NCI-H82 treated with DMSO at 0.1 percent for 48 hours (cell line): ENCODE results near the gene GON7.
A peak's percentile ranks its signal among the peaks of the same experiment; 100 is the strongest.
"Not testable (repeated sequence)": the region's sequence is repeated elsewhere in the genome, so short reads cannot be mapped to it uniquely, and the experiment has no call there.

Experiments used
- DNase-seq: peaks from one replicate; lab custom pipeline; 2025; ENCODE audit not compliant: unreplicated experiment; lab: John Stamatoyannopoulos, UW

The GON7 gene

DNA sequence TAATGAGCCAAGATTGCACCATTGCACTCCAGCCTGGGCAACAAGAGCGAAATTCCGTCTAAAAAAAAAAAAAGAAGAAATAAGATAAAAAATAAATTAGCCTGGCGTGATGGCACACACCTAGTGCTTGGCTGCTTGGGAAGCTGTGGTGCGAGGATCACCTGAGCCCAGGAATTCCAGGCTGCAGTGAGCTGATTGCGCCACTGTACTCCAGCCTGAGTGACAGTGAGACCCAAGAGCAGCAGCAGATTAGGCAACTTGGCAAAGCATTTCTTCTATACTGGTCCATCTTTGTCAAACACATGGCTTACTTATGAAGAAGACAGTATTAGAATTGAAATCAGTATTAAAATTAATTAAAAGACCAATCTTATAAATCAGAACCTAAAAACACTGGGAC lies 6.3 kb downstream of the GON7 start:
- DNase-seq: no peak

DNA sequence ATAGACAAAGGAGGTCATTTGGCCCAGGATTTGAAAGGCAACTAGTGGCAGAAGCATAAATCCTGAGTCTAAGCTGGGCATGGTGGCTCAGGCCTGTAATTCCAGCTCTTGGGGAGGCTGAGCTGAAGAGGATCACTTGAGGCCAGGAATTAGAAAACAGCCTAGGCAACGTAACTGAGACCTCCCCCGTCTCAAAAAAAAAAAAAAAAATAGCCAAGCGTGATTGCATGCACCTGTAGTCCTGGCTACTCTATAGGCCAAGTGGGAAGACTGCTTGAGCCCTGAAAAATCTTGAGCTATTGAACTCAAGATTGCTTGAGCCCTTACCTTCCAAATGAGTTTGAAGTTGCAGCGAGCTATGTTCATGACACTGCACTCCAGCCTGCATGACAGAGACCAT lies 7.8 kb downstream of the GON7 start:
- DNase-seq: peak; percentile 5

DNA sequence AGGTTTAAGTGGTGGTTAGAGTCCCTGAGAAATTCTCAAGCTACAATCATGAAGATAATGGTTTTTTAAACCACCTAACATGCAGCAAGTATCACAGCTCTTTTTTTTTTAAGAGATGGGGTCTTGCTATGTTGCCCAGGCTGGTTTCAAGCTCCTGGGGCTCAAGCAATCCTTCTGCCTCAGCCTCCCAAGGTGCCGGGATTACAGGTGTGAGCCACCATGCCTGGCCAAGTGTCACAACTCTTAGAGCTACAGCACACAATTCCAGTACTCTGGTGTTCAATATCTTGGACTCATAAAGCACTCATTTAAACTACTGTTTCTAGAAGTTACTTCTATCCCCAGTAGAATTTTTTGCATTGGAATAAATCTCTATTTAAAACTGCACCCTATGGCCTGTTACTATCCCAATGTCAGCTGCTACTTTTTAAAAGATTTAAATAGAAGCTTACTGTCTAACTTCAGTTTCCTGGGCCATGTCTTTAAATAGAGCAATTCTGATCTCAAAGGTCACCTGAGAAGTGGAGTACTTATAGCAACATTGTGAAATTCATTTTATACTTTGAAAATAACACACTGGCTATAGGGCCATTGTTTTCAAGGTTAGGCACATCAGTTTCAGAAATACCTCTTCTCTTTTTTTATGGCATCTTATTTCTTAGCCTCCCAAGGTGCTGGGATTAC lies 11.4 kb downstream of the GON7 start:
- no peak for DNase-seq

DNA sequence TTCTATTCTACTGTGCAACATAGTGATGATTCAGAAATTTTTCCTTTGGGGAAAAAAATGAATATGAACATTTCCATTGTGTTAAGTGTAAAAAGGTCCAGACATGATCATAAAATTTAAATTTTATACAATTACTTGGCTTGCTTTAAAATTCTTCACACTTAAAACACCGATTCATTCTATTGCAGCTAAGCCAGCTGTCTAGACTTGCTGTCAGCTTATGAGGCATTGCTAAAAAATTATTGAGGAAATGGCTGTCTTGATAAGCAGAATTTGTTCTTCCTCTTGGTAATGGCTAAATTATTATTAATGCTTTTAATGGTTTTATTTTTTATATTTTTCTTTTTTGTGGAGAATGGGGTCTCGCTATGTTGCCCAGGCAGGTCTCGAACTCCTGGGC lies 19.9 kb downstream of the GON7 start:
- DNase-seq: no peak

DNA sequence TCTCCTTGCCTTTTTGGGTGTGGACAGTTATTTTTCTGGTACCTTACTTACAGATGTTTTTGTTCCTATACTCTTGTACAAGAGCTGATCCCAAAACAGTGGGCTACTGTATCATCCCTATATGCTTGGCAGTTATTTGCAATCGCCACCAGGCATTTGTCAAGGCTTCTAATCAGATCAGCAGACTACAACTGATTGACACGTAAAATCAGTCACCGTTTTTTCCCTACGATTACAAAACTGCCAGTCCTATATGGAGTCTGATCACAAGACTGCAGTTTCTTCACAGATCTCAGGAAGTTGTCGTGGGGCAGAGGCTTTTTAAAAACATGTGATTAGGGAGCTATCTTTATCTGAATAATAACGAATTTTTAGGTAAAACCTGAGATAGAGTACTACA lies 20.4 kb downstream of the GON7 start:
- no peak for DNase-seq

DNA sequence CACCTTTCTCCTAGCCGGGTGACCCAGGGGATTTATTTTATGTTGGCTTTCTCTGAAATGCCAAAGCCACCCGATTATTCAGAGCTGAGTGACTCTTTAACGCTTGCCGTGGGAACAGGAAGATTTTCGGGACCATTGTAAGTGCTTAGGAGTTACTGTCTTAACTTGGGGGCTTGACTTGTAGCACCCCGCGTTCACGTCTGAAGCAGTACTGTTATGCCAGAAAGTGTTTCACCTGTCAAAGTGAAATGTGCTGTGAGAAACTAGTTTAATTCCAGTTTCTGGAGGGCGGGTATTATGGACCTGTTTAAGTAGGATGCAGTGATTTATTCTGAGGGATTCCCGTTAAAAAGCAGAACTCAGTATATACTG lies 21.5 kb downstream of the GON7 start:
- DNase-seq: no peak

DNA sequence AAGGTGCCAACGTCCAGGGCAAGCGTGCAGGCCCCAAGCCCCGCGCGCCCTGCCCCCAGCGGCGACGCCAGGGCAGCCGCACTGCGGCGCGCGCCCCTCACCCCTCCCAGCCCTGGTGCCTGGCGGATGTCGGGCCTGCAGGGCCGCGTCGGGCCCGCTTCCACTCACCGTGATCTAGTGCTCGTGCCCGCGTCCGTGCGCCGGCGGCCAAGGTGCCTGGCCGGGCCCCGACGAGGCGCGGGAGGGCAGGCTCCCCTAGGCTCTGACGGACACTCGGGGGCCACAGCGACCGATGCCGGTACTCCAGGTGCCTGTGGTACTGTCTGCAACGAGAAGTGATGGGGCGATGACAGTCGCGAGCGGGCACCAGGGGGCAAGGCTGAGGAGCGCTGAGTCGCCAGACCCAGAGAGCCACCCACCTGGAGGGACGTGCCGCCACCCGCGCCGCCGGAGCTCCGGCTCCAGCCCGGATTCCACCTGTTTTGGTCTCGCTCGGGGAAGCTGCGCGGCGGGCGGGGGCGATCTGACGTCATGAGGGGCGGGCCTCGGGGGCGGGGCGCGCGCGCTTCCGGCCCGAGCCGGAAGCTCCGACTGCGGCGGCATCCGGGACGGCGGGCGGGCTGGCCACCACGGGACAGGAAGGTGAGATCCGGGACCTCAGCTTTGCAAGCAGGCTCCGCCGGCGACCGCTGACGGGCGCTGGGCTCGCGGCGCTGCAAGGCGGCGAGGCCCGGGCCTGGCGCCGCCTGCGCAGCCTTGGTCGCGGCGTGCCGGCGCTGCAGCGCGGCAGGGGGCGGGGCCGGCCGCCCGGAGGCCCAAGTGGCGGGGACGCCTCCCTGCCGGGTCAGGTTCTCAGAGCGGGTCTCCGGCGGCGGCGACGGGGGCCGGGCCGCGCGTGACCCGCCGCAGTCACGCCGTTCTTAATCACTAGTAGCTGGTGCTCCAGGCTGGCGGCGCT lies 22.2 kb downstream of the GON7 start, which contains the start of the genes LYSET and MOAP1:
Gene LYSET (plus strand): TSS at position 927 of the 958 bp plus-strand sequence. CDS start 89 bp downstream, outside the sequence.
Gene MOAP1 (minus strand): TSS at position 507 of the 958 bp plus-strand sequence. CDS start 655 bp downstream, outside the sequence.
- peak; percentile 31 for DNase-seq

DNA sequence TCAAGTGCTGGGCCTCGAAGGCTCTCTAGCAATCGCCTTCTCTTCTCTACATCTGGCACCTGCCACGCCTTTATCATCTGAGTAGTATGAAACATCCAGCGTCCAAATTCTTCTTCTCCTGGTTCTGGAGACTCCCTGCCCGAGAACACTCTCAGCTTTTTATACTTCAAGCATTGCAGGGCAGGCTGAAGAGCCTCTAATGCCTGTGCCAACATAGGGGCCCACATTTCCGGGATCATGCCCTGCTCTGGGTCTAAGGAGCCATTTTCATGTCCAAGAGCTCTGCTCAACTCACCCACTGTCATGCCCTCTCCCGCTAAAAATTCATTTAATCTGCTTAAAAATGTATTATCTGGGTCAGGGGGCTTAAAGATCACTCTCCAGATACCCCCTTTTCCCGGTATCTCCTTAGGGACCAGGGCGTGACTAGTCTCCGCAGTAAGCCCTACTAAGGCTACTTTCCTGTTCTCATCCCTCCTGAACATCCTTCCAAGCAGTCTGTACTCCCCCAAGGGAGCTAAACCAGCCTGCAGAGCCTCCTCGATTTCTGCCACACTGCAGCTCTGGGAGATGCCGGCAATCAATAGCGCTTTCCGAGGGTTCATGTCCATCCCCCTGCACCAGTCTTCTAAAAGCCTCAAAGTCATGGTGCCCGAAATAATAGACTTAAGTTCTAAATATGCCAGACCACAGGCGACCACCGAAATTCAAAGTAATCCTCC lies 23.1 kb downstream of the GON7 start:
- no peak for DNase-seq

DNA sequence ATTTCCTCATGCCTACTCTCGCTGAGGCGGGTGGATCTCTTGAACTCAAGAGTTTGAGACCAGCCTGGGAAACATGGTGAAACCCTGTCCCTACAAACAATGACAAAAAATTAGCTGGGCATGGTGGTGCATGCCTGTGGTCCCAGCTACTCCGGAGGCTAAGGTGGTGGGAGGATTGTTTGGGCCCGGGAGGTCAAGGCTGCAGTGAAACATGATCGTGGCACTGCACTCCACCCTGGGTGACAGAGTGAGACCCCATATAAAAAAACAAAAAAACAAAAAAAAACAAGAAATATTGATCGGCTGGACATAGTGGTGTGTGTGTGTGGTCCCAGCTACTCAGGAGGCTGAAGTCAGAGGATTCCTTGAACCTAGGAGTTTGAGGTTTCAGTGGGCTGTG lies 31.4 kb downstream of the GON7 start:
- no peak for DNase-seq

DNA sequence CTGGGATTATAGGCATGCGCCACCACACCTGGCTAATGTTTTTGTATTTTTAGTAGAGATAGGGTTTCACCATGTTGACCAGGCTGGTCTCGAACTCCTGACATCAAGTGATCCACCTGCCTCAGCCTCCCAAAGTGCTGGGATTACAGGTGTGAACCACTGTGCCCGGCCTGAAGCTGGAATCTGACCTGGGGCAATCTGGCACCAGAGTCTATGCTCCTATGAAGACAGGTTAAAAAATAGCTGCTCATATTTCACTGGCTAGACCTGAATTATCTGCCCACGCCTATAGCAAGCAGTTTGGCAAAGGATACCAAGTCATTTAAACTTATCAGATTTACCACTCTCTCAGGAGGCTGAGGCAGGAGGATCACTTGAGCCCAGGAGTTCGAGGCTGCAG lies 32.1 kb downstream of the GON7 start:
- DNase-seq: not testable (repeated sequence)

DNA sequence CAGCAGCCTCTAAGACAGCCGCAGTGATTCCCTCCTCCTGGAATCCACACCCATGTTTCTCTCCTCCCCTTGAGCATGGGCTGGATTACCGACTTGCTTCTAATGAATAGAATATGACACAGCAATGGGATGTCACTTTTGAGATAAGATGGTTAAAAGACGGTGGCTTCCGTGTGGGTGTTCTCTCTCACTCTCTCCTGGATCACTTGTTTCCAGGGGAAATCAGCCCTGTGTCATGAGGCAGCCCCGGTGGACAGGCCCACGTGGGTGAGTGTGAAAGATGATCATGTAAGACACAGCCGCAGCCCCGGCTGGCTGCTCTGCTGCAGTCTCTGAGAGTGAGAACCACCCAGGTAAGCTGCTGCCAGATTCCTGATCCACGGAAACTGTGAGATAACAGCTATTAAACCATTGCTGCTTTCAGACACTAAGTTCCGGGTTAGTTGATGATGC lies 32.9 kb downstream of the GON7 start:
- no peak for DNase-seq

DNA sequence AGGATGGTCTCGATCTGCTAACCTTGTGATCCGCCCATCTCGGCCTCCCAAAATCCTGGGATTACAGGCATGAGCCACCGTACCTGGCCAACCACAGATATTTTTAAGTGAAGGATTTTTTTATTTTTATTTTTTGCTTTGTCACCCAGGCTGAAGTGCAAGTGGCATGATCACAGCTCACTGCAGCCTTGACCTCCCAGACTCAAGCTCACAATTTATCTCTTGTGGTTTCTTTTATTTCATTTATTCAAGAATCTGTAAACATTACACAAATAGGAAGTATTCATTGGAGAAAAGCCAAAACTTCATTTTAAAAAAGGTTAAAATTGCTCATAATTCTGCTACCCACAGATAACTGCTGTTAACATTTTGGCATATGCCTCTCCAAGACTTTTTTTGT lies 35.5 kb downstream of the GON7 start:
- no peak for DNase-seq

DNA sequence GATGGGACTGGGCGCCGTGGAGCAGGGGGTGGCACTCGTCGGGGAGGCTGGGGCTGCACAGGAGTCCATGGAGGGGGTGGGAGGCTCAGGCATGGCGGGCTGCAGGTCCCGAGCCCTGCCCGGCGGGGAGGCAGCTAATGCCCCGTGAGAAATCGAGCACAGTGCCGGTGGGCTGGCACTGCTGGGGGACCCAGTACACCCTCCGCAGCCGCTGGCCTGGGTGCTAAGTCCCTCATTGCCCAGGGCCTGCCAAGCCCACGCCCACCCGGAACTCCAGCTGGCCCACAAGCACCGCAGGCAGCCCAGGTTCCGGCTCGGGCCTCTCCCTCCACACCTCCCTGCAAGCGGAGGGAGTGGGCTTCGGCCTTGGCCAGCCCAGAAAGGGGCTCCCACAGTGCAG lies 36.7 kb downstream of the GON7 start:
- DNase-seq: not testable (repeated sequence)

DNA sequence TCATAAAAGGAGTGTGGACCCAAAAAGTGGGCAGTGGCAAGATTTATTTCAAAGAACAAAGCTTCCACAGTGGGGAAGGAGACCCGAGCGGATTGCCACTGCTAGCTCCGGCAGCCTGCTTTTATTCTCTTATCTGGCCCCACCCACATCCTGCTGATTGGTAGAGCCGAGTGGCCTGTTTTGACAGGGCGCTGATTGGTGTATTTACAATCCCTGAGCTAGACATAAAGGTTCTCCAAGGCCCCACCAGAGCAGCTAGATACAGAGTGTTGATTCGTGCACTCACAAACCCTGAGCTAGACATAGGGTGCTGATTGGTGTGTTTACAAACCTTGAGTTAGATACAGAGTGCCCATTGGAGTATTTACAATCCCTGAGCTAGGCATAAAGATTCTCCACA lies 37.2 kb downstream of the GON7 start:
- DNase-seq: not testable (repeated sequence)

DNA sequence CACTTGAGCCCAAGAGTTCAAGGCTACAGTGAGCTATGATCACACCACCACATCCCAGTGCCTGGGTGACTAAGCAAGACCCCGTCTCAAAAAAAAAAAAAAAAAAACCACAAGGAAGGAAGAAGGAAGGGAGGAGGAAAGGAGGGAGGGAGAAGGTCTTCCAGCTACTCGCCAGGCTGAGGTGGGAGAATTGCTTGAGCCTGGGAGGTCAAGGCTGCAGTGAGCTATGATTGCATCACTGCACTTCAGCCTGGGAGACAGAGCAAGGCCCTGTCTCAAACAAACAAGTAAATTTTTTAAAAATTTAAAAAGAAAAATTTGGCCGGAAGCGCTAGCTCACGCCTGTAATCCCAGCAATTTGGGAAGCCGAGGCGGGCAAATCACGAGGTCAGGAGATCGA lies 38.3 kb downstream of the GON7 start:
- not testable (repeated sequence) for DNase-seq

DNA sequence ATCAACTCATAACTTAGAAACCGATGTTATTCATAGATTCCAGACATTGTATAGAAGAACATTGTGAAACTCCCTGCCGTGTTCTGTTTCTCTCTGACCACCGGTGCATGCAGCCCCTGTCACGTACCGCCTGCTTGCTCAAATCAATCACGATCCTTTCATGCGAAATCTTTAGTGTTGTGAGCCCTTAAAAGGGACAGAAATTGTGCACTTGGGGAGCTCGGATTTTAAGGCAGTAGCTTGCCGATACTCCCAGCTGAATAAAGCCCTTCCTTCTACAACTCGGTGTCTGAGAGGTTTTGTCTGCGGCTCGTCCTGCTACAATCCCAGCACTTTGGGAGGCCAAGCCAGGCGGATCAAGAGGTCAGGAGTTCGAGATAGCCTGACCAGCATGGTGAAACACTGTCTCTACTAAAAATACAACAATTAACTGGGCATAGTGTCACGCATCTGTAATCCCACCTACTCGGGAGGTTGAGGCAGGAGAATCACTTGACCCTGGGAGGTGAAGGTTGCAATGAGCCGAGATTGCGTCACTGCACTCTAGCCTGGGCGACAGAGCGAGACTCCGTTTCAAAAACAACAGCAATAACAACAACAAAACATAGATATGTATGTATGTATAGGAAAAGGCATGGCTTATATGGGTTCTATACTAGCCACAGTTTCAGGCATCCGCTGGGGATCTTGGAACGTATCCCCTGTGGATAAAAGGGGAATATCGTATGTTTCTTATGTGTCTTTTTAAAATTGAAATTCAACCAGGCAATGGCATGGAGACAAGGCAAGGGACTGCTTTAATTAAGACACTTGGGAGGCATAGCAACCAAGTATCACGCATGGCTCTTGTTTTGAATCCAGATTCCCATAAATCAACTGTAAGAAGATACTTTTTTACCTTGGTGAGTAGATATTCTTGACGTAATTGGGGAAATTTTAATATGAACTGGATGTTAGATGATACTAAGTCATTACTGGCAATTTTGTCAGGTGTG lies 41.3 kb downstream of the GON7 start:
- DNase-seq: not testable (repeated sequence)

DNA sequence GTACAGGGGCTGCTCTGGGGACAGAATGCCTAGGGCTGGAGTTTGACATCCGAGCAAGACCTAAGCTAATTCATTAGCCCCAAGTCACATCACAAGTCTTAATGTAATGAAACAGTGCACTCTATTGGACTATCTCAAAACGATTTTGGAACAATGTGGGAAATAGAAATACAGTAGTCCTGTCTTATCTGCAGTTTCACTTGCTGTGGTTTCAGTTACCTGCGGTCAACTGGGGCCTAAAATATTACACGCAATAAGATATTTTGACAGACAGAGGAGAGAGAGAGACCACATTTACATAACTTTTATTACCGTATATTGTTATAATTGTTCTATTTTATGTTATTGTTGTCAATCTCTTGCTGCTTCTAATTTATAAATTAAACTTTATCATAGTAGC lies 43.3 kb downstream of the GON7 start:
- no peak for DNase-seq

DNA sequence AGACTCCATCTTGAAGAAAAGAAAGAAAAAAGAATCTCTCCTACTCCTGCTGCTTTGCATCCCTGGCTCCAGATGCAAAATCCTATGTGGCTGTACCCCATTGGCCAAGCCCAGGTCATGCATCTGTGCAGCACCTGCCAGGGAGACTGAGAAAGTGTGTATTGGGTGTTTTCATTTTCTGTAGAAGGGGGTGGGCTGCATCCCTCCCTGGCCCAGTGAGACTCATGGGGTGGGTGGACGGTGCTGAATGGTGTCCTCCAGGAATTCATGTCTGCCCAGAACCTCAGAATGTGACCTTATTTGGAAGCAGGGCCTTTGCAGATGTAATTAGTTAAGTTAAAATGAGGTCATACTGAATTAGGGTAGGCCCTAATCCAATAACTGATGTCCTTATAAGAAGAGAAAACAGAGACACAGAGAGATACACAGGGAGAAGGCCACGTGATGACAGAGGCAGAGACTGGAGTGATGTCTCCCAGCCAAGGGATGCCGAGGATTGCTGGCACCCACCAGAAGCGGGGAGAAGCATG lies 45.4 kb downstream of the GON7 start:
- peak; percentile 56 for DNase-seq

DNA sequence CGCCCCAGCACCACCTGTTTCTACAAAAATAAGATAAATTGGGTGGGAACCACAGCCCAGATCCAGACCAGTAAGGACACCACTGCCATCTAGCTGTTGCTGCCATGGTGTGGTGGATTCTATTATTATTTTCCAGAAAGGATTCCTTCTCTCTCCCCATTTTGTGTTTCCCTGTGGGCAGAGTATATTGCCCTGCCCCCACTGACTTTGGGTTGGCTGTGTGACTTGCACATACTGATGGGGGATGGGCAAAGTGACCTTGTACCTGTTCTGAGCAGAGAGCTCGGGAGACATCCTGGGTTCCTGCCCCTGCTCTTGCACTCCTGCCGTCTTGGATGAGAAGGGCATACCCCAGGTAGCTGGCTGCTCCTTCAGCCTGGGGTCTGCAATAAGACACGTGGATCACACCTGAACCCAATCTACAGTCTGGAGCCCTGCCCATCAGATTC lies 46.5 kb downstream of the GON7 start:
- DNase-seq: no peak
